Ovary (tissue), 3 donors: ENCODE measurements around the gene TXNL1.
"Not testable (repeated sequence)": the region's sequence is repeated elsewhere in the genome, so short reads cannot be mapped to it uniquely, and the experiment has no call there.

ENCODE experiments used
- CTCF ChIP-seq, 3 donors: fragments of 450-650 bp in 2 of 3; fragments of 200-600 bp in 1 of 3; IDR thresholded peaks; one replicate each; pipeline versions ENCODE4 v1.5.1 to v1.8.0; 2016 to 2022; ENCODE audit warnings: antibody characterized with exemption in 3 of 3, mild to moderate bottlenecking in 1 of 3
- EP300 ChIP-seq: sonication (generic); formaldehyde crosslinking; IDR thresholded peaks from one replicate; pipeline ENCODE4 v1.6.1; 2017; ENCODE audit warnings: antibody characterized with exemption
- POLR2A ChIP-seq: fragments of 450-650 bp; IDR thresholded peaks from one replicate; pipeline ENCODE4 v1.6.1; 2017; ENCODE audit warnings: antibody characterized with exemption, mild to moderate bottlenecking, moderate library complexity
- donor health status: DM: no; HTN: no; CAD: no.

GRCh38 chr18:56654280-56654679, 15.9 kb upstream of the TXNL1 start:
- not testable (repeated sequence) for TF ChIP-seq CTCF (IDR thresholded peaks at IDR 0.05); POLR2A; EP300
